ENCODE data around the gene HIVEP3. TPM values are rescaled to one million over a fixed set of nuclear protein-coding genes. Genes with fewer than 3 reads are reported as not detected.
A peak's percentile ranks its signal among the peaks of the same experiment; 100 is the strongest.

The HIVEP3 gene
- total and polyA plus RNA-seq, 5 donors, result 6.3 to 7.9 (median 7.2) TPM

GRCh38 chr1:41894101-41894807 is 24.5 kb downstream of the HIVEP3 start:
- H3K27ac ChIP-seq (ENCODE audit: low read length), result peak overlapping the region; percentile 22
- intact Hi-C loops (cut with DNase I), result no loop called here
- H3K4me1 ChIP-seq (ENCODE audit: control insufficient read depth, insufficient read depth, low read length), result peaks cover 9% of the 10 kb centered on the region
- DNase-seq (no peak), ATAC-seq (no peak)
- no peak overlapping the region for H3K4me3 ChIP-seq (ENCODE audit: low read length)
- WGBS, result 45% methylated on average over 4 of the region's 4 CpGs
- H3K27me3 ChIP-seq (ENCODE audit: control insufficient read depth, insufficient read depth), result no peaks in the 10 kb centered on the region
- no peaks in the 10 kb centered on the region for H3K9me3 ChIP-seq (ENCODE audit: control insufficient read depth, low read length)

DNA sequence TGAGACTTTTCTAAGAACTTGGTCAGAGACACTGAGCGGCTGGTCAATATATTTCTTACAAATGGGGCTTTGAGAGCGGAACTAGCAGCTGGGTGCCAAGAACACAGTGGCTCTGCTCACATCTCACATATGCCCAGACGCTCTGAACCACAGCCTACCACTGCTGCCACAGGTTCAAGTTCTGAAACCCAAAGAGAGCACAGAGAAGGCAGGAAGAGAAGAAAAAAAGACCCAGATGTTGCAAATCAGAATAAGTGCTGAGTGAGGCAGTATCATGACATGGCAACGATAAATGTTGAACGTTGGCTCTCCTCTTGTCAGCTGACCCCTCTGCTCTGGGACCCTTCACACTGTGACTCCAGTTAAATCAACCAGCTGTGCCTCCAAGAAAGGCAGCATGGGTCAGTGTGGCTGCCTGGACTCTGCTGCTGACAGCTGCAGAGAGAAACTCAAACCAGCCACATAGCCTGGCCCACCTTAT is 26.4 kb downstream of the HIVEP3 start:
- Histone ChIP-seq H3K27ac (ENCODE audit: low read length) (peak overlapping the region; percentile 8), H3K27me3 (ENCODE audit: control insufficient read depth, insufficient read depth) (no peaks in the 10 kb centered on the region), H3K4me3 (ENCODE audit: low read length) (no peak overlapping the region), H3K4me1 (ENCODE audit: control insufficient read depth, insufficient read depth, low read length) (peaks cover 9% of the 10 kb centered on the region), H3K9me3 (ENCODE audit: control insufficient read depth, low read length) (no peaks in the 10 kb centered on the region)
- ATAC-seq, result peak in 1 of 2 donors; percentile 22
- no peak for DNase-seq
- intact Hi-C loops (cut with DNase I), result no loop called here
- 46% methylated on average over 5 of the region's 5 CpGs for WGBS

DNA sequence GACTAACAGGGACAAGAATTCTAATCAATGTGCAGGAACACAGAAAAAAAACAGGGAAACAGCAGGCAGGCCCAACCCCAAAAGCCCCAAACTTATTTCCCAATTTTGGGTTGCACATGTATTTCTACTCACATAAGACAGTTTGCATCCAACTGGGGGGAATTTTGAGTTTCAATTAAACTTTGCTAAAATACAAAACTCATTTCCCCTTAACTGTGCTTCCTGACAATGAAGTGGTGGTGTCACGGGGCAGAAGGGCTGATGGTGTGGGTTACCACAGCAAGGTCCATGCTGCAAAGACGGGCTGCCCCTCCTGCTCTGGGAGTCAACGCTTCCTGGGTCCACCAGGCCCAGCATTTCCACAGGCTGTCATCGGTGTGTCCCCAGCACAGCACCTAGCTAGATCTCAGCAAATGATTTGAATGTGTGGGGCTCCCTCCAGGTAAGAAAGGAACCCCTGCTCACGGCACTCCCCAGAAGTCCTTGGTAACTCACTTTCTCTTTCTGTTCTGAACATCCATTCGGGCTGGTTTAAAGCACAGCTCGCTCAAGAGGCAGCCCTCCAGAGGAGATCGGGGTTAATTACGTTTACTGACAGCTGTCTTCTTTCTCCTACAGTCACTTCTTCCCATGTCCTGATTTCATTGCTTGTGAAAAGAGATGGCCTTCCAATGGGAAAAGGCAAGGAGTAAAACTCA is 27.4 kb downstream of the HIVEP3 start:
- H3K27me3 ChIP-seq (ENCODE audit: control insufficient read depth, insufficient read depth), result no peaks in the 10 kb centered on the region
- peak overlapping the region; percentile 34 for H3K4me3 ChIP-seq (ENCODE audit: low read length)
- peak overlapping the region; percentile 92 for H3K27ac ChIP-seq (ENCODE audit: low read length)
- ATAC-seq (peak; percentile 63 to 70), DNase-seq (peak in 2 of 3 donors; percentile 60 to 69)
- no peaks in the 10 kb centered on the region for H3K9me3 ChIP-seq (ENCODE audit: control insufficient read depth, low read length)
- peaks cover 9% of the 10 kb centered on the region for H3K4me1 ChIP-seq (ENCODE audit: control insufficient read depth, insufficient read depth, low read length)
- intact Hi-C loops (cut with DNase I), result no loop called here
- 26% methylated on average over 9 of the region's 9 CpGs for WGBS

- Histone ChIP-seq H3K4me3 (ENCODE audit: low read length) (no peak overlapping the region), H3K27ac (ENCODE audit: low read length) (peak overlapping the region; percentile 92), H3K4me1 (ENCODE audit: control insufficient read depth, insufficient read depth, low read length) (peaks cover 9% of the 10 kb centered on the region), H3K9me3 (ENCODE audit: control insufficient read depth, low read length) (no peaks in the 10 kb centered on the region), H3K27me3 (ENCODE audit: control insufficient read depth, insufficient read depth) (no peaks in the 10 kb centered on the region)
- peak; percentile 64 to 65 for ATAC-seq
- peak; percentile 35 to 74 (median 71) for DNase-seq
- intact Hi-C loops (cut with DNase I), result no loop called here
- 36% methylated on average over 6 of the region's 6 CpGs for WGBS
Observed at GRCh38 chr1:41890825-41891198, 27.9 kb downstream of the HIVEP3 start.

GRCh38 chr1:41889506-41890414 is 29.0 kb downstream of the HIVEP3 start:
- H3K4me1 ChIP-seq (ENCODE audit: control insufficient read depth, insufficient read depth, low read length), result peaks cover 9% of the 10 kb centered on the region
- intact Hi-C loops (cut with DNase I), result no loop called here
- no peaks in the 10 kb centered on the region for H3K27me3 ChIP-seq (ENCODE audit: control insufficient read depth, insufficient read depth)
- H3K4me3 ChIP-seq (ENCODE audit: low read length), result no peak overlapping the region
- DNase-seq (no peak), ATAC-seq (no peak)
- H3K27ac ChIP-seq (ENCODE audit: low read length), result no peak overlapping the region
- no peaks in the 10 kb centered on the region for H3K9me3 ChIP-seq (ENCODE audit: control insufficient read depth, low read length)
- 93% methylated on average over 8 of the region's 8 CpGs for WGBS

DNA sequence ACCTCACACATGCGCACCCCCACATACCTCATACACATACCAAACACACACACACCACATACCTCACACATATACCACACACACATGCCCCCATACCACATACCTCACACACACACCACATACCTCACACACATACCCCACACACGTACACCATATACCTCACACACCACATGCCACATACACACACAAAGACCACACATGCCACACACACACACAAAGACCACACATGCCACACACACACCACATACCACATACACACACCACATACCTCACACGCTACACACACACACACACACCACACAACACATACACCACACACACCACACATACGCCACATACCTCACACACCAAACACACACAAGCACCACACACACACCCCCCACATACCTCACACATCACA is 30.0 kb downstream of the HIVEP3 start:
- intact Hi-C loops (cut with DNase I), result no loop called here
- H3K27ac ChIP-seq (ENCODE audit: low read length), result no peak overlapping the region
- H3K27me3 ChIP-seq (ENCODE audit: control insufficient read depth, insufficient read depth), result no peaks in the 10 kb centered on the region
- no peak for ATAC-seq
- no peak for DNase-seq
- H3K4me1 ChIP-seq (ENCODE audit: control insufficient read depth, insufficient read depth, low read length), result peaks cover 9% of the 10 kb centered on the region
- no peak overlapping the region for H3K4me3 ChIP-seq (ENCODE audit: low read length)
- H3K9me3 ChIP-seq (ENCODE audit: control insufficient read depth, low read length), result no peaks in the 10 kb centered on the region
- WGBS, result 97% methylated on average over 4 of the region's 4 CpGs

GRCh38 chr1:41887365-41887764 is 31.4 kb downstream of the HIVEP3 start:
- peaks cover 10% of the 10 kb centered on the region for H3K4me1 ChIP-seq (ENCODE audit: control insufficient read depth, insufficient read depth, low read length)
- H3K27me3 ChIP-seq (ENCODE audit: control insufficient read depth, insufficient read depth), result no peaks in the 10 kb centered on the region
- intact Hi-C loops (cut with DNase I), result no loop called here
- ATAC-seq (no peak), DNase-seq (no peak)
- no peak overlapping the region for H3K27ac ChIP-seq (ENCODE audit: low read length)
- no peak overlapping the region for H3K4me3 ChIP-seq (ENCODE audit: low read length)
- 88% methylated on average over 1 of the region's 1 CpG for WGBS
- no peaks in the 10 kb centered on the region for H3K9me3 ChIP-seq (ENCODE audit: control insufficient read depth, low read length)

DNA sequence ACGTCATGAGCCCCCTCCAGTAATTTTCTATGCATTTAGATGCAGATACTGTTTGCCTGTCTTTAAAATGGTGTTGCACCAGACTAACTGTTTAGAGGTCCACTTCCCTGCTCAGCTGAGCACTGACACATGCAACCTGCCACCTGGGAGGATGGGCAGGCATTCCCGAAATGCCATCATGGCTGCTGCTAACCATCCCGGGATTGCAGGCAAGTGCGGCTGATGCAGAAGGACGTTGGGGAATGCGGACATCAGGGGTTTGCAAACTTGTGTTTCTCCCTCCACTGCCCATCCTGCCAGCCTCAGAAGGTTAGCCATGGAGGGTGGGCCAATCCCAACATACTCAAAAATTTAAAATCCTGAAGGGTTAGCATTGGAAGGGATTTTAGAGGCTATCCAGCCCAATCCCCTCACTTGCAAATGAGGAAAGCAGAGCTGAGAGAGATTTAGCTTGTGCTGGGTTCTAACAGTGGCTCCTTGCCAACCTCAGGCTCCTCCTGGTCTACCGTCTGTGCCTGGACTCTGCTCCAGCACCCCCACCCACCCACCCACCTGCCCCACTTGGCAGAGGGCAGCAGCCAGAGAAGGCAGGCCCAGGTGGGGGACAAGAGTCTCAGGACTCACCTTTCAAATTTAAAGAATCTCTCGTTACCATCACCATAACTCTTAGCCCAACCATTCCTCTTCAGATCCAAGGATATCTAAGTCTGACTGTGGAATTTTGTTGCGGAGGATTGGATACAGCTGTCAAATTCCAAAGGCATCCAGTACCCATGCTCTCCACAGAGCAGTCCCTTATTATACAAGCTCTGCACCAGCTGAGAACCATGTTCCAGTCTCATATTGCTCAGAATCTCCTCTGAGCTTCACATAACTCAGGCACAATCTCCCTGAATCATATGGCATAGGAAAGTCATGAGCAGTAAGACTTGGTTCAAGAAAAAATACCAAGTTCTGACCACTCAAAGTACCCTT is 34.2 kb downstream of the HIVEP3 start:
- peak in 2 of 3 donors; percentile 56 to 65 for DNase-seq
- intact Hi-C loops (cut with DNase I), result no loop called here
- Histone ChIP-seq H3K27me3 (ENCODE audit: control insufficient read depth, insufficient read depth) (no peaks in the 10 kb centered on the region), H3K9me3 (ENCODE audit: control insufficient read depth, low read length) (no peaks in the 10 kb centered on the region), H3K4me1 (ENCODE audit: control insufficient read depth, insufficient read depth, low read length) (peaks cover 15% of the 10 kb centered on the region), H3K4me3 (ENCODE audit: low read length) (no peak overlapping the region), H3K27ac (ENCODE audit: low read length) (peak overlapping the region; percentile 76)
- ATAC-seq, result peak in 1 of 2 donors; percentile 29
- 60% methylated on average over 9 of the region's 9 CpGs for WGBS

GRCh38 chr1:41883507-41883906 is 35.2 kb downstream of the HIVEP3 start:
- ATAC-seq (peak; percentile 66 to 74), DNase-seq (peak; percentile 27 to 72 (median 69))
- no peaks in the 10 kb centered on the region for H3K27me3 ChIP-seq (ENCODE audit: control insufficient read depth, insufficient read depth)
- H3K4me1 ChIP-seq (ENCODE audit: control insufficient read depth, insufficient read depth, low read length), result peaks cover 15% of the 10 kb centered on the region
- no peak overlapping the region for H3K4me3 ChIP-seq (ENCODE audit: low read length)
- H3K27ac ChIP-seq (ENCODE audit: low read length), result peak overlapping the region; percentile 58
- intact Hi-C loops (cut with DNase I), result no loop called here
- H3K9me3 ChIP-seq (ENCODE audit: control insufficient read depth, low read length), result no peaks in the 10 kb centered on the region
- 49% methylated on average over 3 of the region's 3 CpGs for WGBS

- intact Hi-C loops (cut with DNase I), result no loop called here
- H3K4me1 ChIP-seq (ENCODE audit: control insufficient read depth, insufficient read depth, low read length), result peaks cover 15% of the 10 kb centered on the region
- no peaks in the 10 kb centered on the region for H3K9me3 ChIP-seq (ENCODE audit: control insufficient read depth, low read length)
- DNase-seq (no peak), ATAC-seq (no peak)
- peak overlapping the region; percentile 82 for H3K27ac ChIP-seq (ENCODE audit: low read length)
- no peak overlapping the region for H3K4me3 ChIP-seq (ENCODE audit: low read length)
- no peaks in the 10 kb centered on the region for H3K27me3 ChIP-seq (ENCODE audit: control insufficient read depth, insufficient read depth)
Observed at GRCh38 chr1:41882486-41882885, 36.2 kb downstream of the HIVEP3 start.

Data from right cardiac atrium (tissue), 5 donors.